ENCODE data around the gene MNT.

DNA sequence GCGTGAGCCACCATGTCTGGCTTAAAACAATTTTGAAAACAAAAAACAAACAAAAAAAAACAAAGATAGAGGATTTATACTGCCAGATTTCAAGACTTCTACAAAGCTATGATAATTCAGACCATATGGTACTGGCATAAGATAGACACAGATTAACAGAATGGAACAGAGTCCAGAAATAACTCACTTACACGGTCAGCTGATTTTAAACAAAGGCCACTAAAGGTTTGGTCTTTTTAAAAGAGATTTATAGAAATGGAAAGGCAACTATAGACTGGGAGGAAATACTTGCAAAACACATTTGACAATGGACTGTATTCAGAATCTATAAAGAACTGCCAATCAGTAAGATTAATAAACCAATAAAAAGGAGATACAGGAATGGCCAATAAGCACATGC lies 48.6 kb upstream of the MNT start:
- TF ChIP-seq EZH2phosphoT487 (IDR thresholded peaks at IDR 0.05; ENCODE audit: unreplicated experiment): no peak
- TF ChIP-seq, protein P1, sequence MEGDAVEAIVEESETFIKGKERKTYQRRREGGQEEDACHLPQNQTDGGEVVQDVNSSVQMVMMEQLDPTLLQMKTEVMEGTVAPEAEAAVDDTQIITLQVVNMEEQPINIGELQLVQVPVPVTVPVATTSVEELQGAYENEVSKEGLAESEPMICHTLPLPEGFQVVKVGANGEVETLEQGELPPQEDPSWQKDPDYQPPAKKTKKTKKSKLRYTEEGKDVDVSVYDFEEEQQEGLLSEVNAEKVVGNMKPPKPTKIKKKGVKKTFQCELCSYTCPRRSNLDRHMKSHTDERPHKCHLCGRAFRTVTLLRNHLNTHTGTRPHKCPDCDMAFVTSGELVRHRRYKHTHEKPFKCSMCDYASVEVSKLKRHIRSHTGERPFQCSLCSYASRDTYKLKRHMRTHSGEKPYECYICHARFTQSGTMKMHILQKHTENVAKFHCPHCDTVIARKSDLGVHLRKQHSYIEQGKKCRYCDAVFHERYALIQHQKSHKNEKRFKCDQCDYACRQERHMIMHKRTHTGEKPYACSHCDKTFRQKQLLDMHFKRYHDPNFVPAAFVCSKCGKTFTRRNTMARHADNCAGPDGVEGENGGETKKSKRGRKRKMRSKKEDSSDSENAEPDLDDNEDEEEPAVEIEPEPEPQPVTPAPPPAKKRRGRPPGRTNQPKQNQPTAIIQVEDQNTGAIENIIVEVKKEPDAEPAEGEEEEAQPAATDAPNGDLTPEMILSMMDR (conservative IDR thresholded peaks at IDR 0.05; ENCODE audit: low read depth in 2 of 2): no peak
